Tibial artery (tissue), 4 donors: Measurements from ENCODE around the gene CCIN.

ENCODE experiments used
- DNase-seq, 2 donors: peaks; one replicate each; pipeline ENCODE4 v3.0.0-alpha.2; 2019
- H3K27ac ChIP-seq, 2 donors: fragments of 200-600 bp; sonication (generic) in 1 of 2; 1 replicate in 1 of 2; 2 replicates in 1 of 2; pipeline ENCODE4 v1.5.1; 2018 to 2019; ENCODE audit warnings: mild to moderate bottlenecking in 1 of 2
- H3K27me3 ChIP-seq, 2 donors: fragments of 200-600 bp; sonication (generic) in 1 of 2; one replicate each; pipeline versions ENCODE4 v1.5.1 to v1.6.0; 2016 to 2019
- H3K36me3 ChIP-seq, 3 donors: fragments of 200-600 bp; sonication (generic) in 2 of 3; one replicate each; pipeline ENCODE4 v1.5.1; 2016 to 2019; ENCODE audit warnings: mild to moderate bottlenecking in 2 of 3
- H3K4me1 ChIP-seq, 4 donors: fragments of 200-600 bp; sonication (generic) in 2 of 4; 1 replicate in 3 of 4; 2 replicates in 1 of 4; pipeline ENCODE4 v1.5.1; 2016 to 2019
- H3K4me3 ChIP-seq, 2 donors: fragments of 200-600 bp; sonication (generic) in 1 of 2; 1 replicate in 1 of 2; 2 replicates in 1 of 2; pipeline ENCODE4 v1.5.1; 2018 to 2019; ENCODE audit warnings: mild to moderate bottlenecking in 2 of 2
- H3K9me3 ChIP-seq, 3 donors: fragments of 200-600 bp; sonication (generic) in 1 of 3; one replicate each; pipeline ENCODE4 v1.5.1; 2016 to 2019
- CTCF ChIP-seq, 2 experiments: fragments of 200-600 bp in 1 of 2; fragments of 450-650 bp in 1 of 2; IDR thresholded peaks; one replicate each; pipeline ENCODE4 v1.5.1; 2017 to 2019; ENCODE audit warnings: antibody characterized with exemption in 2 of 2, mild to moderate bottlenecking in 1 of 2, moderate library complexity in 1 of 2
- intact Hi-C: fragments of 100-400 bp; cut with DNase I; formaldehyde crosslinking; loops from one replicate; pipeline ENCODE4 v1.15.0; 2023; ENCODE audit warnings: low total_unique reads

The CCIN gene

DNA sequence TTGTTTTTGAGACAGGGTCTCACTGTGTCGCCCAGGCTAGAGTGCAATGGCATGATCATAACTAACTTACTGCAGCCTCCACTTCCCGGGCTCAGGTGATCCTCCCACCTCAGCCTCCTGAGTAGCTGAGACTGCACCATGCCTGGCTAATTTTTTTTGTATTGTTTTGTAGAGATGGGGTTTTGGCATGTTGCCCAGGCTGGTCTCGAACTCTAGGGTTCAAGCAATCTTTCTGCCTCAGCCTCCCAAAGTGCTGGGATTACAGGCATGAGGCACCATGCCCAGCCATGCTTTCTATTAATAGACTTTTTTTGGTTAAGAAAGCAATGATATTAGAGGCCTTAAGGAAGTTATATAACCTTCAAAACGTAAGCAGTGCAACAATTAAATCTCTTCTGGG is 44.8 kb downstream of the CCIN start:
- intact Hi-C loops, result loop anchor here (10.0 kb wide), 1 partner anchor 121 kb away; no protein-coding TSS in a partner anchor
- Histone ChIP-seq H3K4me1 (peaks cover 0 to 44% (median 32%) of the 10 kb centered on the region in 4 donors), H3K27ac (peak overlapping the region in 1 of 2 donors; percentile 49), H3K27me3 (no peaks in the 10 kb centered on the region), H3K9me3 (no peaks in the 10 kb centered on the region), H3K36me3 (peaks cover 22 to 84% (median 75%) of the 10 kb centered on the region in 3 donors), H3K4me3 (no peak overlapping the region)
- DNase-seq, result peak in 1 of 2 donors; percentile 70
- no peak for TF ChIP-seq CTCF (IDR thresholded peaks at IDR 0.05)

- H3K9me3 ChIP-seq, result no peaks in the 10 kb centered on the region
- H3K27me3 ChIP-seq, result no peaks in the 10 kb centered on the region
- peaks cover 25 to 84% (median 75%) of the 10 kb centered on the region in 3 donors for H3K36me3 ChIP-seq
- H3K4me3 ChIP-seq, result no peak overlapping the region
- intact Hi-C loops, result loop anchor here (10.0 kb wide), 1 partner anchor 120 kb away; no protein-coding TSS in a partner anchor
- H3K4me1 ChIP-seq, result peaks cover 0 to 38% (median 29%) of the 10 kb centered on the region in 4 donors
- DNase-seq, result no peak
- H3K27ac ChIP-seq, result peak overlapping the region in 1 of 2 donors; percentile 49
- TF ChIP-seq CTCF (IDR thresholded peaks at IDR 0.05), result no peak
Measured at GRCh38 chr9:36214571-36214970, 45.4 kb downstream of the CCIN start.

DNA sequence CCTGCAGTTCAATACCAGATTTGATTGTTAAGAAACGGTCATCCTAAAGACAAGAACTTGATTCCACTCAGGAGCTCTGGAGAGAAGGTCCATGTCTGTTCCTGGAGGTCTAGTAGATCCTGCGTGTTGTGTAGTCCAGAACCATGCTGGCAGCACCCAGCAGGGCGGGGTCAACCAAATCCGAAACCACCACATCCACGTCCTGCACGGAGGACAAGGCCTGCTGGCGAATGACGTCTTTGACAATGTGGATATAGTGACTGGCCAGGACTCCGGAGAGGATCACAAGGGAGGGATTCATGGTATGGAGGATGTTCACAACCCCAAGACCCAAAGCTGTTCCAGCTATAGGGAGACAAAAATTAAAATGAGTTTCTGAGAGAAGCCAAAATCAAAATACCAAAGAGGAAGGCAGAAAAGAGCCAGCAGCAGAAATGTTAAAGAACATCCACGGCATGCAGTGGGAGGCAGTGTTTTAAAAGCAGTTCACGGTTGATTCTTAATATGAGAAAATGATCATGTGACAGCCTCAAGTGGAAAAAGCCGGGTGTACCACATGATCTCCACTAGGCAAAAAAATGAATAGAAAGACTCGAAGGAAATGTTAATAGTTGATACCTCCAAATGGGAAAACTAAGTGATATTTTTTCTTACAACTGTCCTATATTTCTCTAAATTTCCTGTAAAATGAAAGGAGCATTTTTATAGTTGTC is 48.2 kb downstream of the CCIN start:
- H3K27me3 ChIP-seq, result no peaks in the 10 kb centered on the region
- TF ChIP-seq CTCF (IDR thresholded peaks at IDR 0.05), result no peak
- H3K4me1 ChIP-seq, result peaks cover 0 to 24% (median 17%) of the 10 kb centered on the region in 4 donors
- H3K36me3 ChIP-seq, result peaks cover 39 to 85% (median 74%) of the 10 kb centered on the region in 3 donors
- H3K4me3 ChIP-seq, result no peak overlapping the region
- peak overlapping the region in 1 of 2 donors; percentile 31 for H3K27ac ChIP-seq
- H3K9me3 ChIP-seq, result peaks cover 0 to 2% (median 0%) of the 10 kb centered on the region in 3 donors
- intact Hi-C loops, result loop anchor here (10.0 kb wide), 1 partner anchor 117 kb away; no protein-coding TSS in a partner anchor
- no peak for DNase-seq

DNA sequence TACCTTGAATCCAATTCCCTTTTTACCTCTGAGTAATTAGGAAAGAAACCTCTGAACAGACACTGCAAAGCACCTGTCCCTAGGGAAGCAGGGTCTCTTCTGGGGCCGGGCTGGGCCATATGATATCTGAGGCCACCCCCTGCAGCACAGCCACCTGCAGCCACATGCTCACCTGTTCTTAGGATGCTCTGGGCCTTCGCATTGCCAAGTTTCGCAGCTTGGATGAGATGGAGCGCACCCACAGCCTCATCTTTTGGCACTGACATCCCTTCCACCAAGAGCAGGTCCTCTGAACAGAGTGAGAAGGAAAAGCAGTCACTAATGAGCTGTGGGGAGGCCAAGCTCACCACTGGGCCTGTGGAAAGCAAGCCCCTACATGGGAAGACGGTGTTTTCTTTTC is 48.8 kb downstream of the CCIN start:
- H3K36me3 ChIP-seq, result peaks cover 45 to 85% (median 74%) of the 10 kb centered on the region in 3 donors

DNA sequence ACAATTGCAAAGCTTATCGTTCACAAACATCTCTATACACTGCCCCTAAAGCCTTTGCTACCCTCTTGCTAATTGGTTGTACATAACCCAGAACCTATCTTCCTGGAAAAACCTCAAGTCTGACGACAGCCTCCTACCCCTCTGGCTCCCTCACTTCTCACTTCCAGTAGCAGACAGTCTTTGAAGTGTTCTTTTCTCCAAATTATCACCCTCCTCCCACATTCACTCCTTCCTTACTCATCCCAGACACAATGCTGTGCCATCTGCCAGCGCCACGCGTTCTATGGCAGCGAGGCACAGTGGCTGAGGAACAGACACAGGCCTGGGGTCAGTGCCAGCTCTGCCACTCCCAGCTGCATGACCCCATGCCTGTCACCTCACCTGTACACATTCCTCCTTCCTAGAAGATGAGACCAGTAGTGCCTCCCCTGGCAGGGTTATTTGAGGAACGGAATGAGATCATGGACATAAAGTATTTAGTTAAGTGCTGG is 49.3 kb downstream of the CCIN start:
- H3K4me1 ChIP-seq, result peaks cover 0 to 20% (median 16%) of the 10 kb centered on the region in 4 donors
- no peaks in the 10 kb centered on the region for H3K27me3 ChIP-seq
- no peak for DNase-seq
- intact Hi-C loops, result loop anchor here (10.0 kb wide), 1 partner anchor 116 kb away; no protein-coding TSS in a partner anchor
- no peak for TF ChIP-seq CTCF (IDR thresholded peaks at IDR 0.05)
- peaks cover 49 to 85% (median 74%) of the 10 kb centered on the region in 3 donors for H3K36me3 ChIP-seq
- no peak overlapping the region for H3K4me3 ChIP-seq
- H3K27ac ChIP-seq, result no peak overlapping the region
- H3K9me3 ChIP-seq, result peaks cover 0 to 6% (median 0%) of the 10 kb centered on the region in 3 donors

More for the DNA sequence above, 48.8 kb downstream of the CCIN start:
- H3K4me3 ChIP-seq, result no peak overlapping the region
- intact Hi-C loops, result loop anchor here (10.0 kb wide), 1 partner anchor 117 kb away; no protein-coding TSS in a partner anchor
- peaks cover 0 to 6% (median 0%) of the 10 kb centered on the region in 3 donors for H3K9me3 ChIP-seq
- H3K27me3 ChIP-seq, result no peaks in the 10 kb centered on the region
- DNase-seq, result no peak
- no peak for TF ChIP-seq CTCF (IDR thresholded peaks at IDR 0.05)
- H3K4me1 ChIP-seq, result peaks cover 0 to 22% (median 17%) of the 10 kb centered on the region in 4 donors
- H3K27ac ChIP-seq, result peak overlapping the region in 1 of 2 donors; percentile 31
